GM18505 (cell line): ENCODE results near the gene STK32A.
"Not testable (repeated sequence)": the region's sequence is repeated elsewhere in the genome, so short reads cannot be mapped to it uniquely, and the experiment has no call there.

Experiments used
- ATAC-seq: cut with Tn5 transposase; IDR thresholded peaks from one replicate; pipeline ENCODE4 v1.9.1; 2021; ENCODE audit not compliant: unreplicated experiment
- POLR2A ChIP-seq: IDR thresholded peaks from 4 replicates; pipeline ENCODE4 v1.6.1; 2011; ENCODE audit warnings: borderline replicate concordance; ENCODE audit not compliant: insufficient read depth, insufficient read length; ENCODE audit errors: extremely low read depth

Gene STK32A

GRCh38 chr5:147348451-147348850 is 113.6 kb downstream of the STK32A start:
- ATAC-seq = no peak
- TF ChIP-seq POLR2A = no peak

DNA sequence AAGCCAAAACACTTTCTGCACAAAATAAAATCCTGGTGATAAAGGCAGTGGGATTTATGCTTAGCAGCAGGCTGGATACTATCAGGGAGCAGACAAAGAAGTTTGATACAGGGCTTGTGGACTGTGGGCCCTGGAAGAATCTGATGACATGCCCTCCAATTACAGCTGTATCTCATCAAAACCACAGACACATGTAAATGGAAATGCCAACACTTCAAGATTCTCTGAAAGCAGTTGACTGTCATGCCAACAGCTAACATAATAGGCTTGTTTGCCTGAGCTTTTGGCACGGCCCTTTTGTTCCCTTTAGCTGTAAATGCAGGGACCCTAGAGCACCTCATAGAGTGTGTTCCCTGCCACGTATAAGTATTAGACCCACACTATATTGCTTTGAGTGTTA is 114.4 kb downstream of the STK32A start:
- no peak for ATAC-seq
- TF ChIP-seq POLR2A = no peak

- TF ChIP-seq POLR2A = no peak
- no peak for ATAC-seq
These were observed 124.3 kb downstream of the STK32A start for GRCh38 chr5:147359101-147359500.

GRCh38 chr5:147359581-147359980 is 124.8 kb downstream of the STK32A start:
- no peak for ATAC-seq
- TF ChIP-seq POLR2A = no peak

- TF ChIP-seq POLR2A = no peak
- no peak for ATAC-seq
These were observed 126.0 kb downstream of the STK32A start for GRCh38 chr5:147360816-147361215.

DNA sequence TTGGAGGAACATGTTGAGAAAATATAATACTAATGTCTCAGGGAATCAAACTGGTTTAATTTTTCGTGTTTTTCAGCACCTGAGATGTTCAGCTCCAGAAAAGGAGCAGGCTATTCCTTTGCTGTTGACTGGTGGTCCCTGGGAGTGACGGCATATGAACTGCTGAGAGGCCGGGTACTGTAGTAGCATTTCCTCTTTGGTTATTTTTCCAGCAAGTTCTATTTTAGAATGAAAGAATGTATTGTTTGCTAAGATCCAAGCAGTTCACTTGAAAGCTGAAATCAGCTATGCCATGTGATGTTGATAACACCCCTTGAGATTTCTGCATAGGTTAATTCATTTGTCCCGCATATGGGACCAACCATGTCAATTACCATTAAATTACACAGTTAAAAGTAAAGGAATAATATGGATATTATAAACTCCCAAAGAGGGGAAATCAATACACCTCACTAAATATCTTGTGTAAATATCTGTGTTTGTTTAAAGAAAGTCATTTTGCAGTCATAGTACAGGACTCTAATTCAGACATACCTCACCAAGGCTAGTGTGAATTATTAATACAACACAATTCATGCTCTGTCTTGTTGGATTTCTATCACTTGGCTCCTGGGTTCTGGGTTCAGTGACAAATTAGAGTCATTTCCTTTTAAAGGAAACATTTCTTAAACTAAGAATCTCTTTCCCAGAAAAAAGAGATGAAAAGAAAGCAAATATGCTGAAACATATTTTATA is 126.8 kb downstream of the STK32A start:
- no peak for TF ChIP-seq POLR2A
- ATAC-seq = no peak

DNA sequence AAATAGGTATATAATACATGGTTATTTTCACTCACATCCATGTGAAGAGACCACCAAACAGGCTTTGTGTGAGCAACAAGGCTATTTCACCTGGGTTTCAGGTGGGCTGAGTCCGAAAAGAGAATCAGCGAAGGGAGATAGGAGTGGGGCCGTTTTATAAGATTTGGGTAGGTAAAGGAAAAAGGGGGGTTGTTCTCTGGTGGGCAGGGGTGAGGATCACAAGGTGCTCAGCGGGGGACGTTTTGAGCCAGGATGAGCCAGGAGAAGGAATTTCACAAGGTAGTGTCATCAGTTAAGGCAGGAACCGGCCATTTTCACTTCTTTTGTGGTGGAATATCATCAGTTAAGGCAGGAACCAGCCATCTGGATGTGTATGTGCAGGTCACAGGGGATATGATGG is 132.6 kb downstream of the STK32A start:
- ATAC-seq = not testable (repeated sequence)

- no peak for ATAC-seq
- TF ChIP-seq POLR2A = no peak
These were observed 135.0 kb downstream of the STK32A start for GRCh38 chr5:147369742-147370374.

DNA sequence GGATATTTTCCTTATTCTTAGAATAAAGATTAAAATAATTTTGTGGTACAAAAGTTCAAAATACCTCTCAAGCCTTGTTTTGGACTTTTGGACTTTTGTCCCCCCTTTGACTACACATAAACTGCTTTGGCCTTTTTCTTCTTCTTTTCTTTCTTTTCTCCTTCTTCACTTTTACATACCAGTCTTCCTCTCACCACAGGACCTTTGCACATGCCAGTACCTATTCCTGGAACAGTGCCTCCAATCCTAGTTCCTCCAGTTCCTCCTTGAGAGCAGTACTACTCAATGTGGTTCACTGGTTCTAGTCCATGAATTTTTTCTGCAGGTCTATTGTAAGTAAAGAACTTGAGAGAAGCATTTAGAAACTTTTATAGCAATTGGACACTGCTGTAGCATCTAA is 136.5 kb downstream of the STK32A start:
- TF ChIP-seq POLR2A = no peak
- no peak for ATAC-seq

DNA sequence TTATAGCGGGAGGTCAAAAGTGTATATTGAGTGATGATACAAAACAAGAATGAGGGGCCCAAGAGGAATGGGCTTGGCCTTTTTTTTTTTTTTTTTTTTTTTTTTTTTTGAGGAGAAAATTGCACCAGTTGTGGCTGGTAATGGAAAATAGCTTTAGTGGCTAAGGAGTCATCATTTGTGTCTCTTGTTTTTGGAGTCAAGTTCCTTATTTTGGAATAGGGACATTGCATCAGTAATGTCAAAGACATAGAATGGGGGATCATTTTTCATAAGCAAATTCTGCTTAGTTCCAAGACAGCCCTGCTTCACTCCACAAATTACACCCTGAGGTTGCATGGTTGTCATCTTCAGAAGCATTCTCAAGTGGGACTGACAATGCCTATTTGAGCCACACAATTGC is 137.4 kb downstream of the STK32A start:
- no peak for ATAC-seq

GRCh38 chr5:147373328-147373727 is 138.5 kb downstream of the STK32A start:
- ATAC-seq = no peak
- no peak for TF ChIP-seq POLR2A

More for the DNA sequence above, 137.4 kb downstream of the STK32A start:
- TF ChIP-seq POLR2A = no peak

DNA sequence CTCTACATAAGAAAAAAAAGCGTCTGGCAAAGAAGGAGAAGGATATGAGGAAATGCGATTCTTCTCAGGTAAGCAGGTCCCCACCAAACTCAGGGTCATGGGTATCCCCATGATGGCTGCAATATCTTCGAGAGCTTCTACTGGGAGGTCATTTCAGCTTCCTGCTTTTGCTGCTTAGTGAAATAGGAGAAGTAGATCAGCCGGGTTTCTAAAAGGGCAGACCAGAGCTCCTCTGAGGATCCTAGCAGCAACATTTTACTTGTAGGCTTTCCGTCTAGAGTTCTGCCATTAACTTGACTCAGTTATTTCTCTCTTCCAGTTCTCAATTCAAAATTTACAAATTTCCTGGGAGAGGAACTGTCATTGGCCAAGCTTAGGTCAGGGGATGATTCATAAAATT is 140.3 kb downstream of the STK32A start:
- ATAC-seq = no peak
- no peak for TF ChIP-seq POLR2A

GRCh38 chr5:147377682-147378081 is 142.9 kb downstream of the STK32A start:
- TF ChIP-seq POLR2A = no peak
- no peak for ATAC-seq

GRCh38 chr5:147381555-147381954 is 146.7 kb downstream of the STK32A start:
- TF ChIP-seq POLR2A = no peak
- ATAC-seq = no peak
